HG03108 (cell line): ENCODE data around the gene CELF4.

Source experiments
- ATAC-seq: cut with Tn5 transposase; IDR thresholded peaks from one replicate; pipeline ENCODE4 v1.9.1; 2021; ENCODE audit warnings: moderate library complexity; ENCODE audit not compliant: unreplicated experiment

The CELF4 gene

DNA sequence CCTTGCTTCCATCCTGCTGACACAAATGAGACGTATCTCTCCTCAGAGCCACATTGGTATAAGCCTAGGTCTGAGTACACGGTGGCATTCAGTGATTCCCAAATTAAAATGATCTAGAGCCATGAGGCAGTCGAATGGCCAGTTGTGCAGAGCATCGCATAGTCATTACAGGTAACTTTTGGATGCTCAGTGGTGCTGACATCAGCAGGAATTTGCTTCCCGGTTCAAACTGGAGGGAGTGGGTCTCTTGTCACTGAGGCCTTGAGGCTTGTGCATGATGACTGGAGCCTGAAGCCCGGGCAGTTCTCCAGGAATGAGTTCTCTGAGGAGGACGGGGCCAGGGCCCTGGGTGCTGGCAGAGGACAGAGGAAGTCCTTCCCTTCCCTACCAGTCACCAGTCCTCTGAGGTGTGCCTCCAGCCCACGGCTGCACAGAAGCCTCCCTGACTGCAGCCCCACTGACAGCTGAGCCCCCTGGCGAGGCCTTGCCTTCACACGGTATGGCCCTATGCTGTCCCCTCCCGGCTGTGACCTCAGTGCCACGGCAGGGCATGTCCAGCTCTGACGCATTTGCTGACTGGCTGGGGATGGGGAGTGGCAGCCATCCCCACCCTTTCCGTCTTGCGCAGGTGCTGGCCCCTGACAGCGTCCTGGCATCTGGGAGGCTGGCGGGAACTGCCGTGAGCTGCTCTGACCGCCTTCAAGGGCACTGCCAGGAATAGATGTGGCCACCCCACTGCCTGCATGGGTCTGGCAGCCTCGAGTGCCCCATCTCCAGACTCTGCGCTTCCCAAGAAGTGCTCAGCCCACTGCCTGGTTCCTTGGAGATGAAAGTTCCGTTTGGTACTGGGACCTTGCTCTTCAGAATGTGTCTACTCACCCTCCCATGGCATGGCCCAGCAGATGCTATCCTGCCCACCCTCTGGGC is 117.4 kb downstream of the CELF4 start:
- ATAC-seq: no peak

GRCh38 chr18:37445836-37446235 is 119.8 kb downstream of the CELF4 start:
- no peak for ATAC-seq

DNA sequence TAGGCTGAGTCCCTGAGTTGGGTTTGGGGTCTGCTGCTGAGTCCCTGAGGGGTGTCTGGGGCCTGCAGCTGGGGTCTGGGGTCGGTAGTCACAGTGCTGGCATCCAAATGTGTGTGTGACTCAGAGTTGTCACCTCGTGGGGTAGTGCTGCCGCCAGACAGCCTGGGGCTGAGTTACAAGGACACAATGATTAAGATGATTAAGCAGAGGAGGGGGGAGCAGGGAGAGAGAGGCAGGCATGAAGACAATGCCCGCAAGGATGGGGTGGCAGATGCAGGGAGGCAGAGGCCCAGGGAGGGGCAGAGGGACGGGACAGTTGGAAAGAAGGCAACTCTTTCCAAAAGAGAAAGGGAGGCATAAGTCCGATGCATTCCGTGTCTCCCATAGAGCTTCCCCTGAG is 120.2 kb downstream of the CELF4 start:
- no peak for ATAC-seq

DNA sequence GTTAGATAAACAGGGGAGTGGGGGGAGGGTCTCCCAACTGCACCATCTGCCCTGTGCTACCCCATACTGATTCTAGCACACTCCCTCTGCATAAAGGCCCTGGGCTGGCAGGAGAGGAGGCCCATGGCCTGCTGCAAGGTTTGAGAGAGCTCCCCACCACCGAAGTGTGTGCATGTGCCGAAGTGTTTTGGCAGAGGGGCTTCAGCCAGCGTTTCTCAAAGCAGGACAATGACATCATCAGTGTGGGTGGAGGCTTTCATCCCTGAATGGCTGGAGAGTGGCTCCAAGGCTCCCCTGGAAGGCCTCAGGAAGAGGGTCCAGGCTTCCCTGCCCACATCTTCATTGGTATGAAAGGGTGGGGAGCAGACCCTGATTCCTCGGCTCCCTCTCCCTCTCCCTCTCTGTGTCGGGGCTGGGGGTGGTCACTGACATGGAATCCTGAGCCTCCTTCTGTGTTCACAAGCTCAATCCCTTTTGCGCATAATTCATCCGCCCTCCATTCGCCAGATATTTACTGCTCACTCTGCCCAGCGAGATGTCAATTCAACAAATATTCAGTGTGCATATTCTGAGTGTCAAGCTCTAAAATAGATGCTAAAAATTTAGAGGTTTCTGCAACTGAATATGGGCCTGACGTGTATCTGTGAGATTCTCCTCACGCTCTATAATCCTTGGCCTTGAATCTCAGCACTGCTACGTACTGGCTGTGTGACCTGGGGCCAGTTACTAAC is 122.1 kb downstream of the CELF4 start:
- ATAC-seq: no peak

- ATAC-seq: no peak
These were observed 123.1 kb downstream of the CELF4 start for GRCh38 chr18:37442477-37442876.

- no peak for ATAC-seq
These were observed 123.8 kb downstream of the CELF4 start for GRCh38 chr18:37441821-37442220.

DNA sequence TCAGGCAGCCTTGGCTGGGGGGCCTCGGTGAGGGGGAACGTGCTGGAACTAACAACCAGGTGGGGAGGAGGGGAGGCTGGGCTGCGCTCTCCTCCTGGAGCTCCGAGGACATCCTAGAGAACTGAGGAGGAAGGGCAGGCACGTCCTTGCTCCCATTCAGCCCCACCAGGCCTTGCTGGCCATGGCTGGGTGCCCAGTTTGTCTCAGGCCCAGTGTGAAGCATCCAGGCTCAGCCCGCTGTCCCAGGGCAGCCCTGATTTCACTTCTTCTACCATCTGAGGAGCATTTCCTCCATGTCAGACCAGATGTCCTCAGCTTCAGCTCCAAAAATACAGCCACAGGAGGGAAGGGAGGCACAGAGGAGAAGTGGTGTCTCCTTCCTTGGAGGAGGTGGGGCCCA is 125.4 kb downstream of the CELF4 start:
- no peak for ATAC-seq

DNA sequence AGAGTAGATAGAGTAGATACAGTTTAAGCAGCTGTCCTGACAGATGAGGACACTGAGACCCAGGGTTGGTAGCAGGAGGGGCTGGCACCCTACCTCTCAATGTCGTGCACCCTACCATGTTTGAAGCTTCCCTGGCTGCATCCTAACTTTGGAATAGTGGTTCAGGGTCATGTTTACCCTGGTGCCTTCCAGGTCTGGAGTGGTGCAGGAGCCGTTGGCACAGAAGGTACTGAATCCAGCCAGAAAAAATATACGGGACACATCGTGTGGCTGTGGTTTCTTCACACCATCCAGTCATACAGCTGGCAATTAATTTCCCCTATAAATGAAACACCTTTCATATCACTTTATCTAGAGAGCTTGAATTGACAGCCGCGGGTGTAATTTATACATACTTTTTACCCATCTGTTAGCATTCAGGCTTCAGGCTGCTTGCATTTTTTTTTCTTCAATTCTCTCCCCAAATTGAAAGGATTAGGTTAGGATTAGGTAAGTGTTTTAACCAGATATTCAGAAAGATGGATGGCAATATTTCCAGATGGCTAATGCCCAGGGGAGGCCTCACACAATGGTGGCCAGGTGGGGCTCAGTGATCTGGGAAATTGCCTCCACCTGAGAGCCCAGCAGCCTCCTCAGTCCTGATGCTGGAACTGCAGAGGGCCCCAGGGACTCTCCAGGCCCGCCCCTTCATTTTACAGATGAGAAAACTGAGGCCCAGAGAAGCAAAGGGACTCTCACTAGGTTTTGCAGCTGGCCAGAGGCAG is 127.0 kb downstream of the CELF4 start:
- no peak for ATAC-seq

DNA sequence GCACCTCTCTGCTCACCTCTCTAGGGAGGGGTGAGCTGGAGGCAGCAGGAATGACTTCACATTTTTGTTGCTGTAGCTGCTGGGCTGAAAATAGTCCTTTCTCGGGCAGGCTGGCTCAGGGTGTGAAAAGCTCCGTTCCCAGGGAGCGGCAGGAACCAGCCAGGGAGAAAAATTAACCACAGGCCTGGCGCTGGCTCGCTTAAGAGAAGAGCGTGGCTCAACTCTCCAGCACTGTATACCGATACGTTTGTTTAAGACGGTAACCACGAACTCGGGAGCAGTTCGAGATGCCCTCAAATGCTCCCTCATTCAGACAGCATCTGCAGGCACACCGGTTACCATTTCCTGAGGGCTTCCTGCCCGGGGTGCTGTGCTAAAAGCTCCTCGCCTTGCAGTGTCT is 129.6 kb downstream of the CELF4 start:
- no peak for ATAC-seq

DNA sequence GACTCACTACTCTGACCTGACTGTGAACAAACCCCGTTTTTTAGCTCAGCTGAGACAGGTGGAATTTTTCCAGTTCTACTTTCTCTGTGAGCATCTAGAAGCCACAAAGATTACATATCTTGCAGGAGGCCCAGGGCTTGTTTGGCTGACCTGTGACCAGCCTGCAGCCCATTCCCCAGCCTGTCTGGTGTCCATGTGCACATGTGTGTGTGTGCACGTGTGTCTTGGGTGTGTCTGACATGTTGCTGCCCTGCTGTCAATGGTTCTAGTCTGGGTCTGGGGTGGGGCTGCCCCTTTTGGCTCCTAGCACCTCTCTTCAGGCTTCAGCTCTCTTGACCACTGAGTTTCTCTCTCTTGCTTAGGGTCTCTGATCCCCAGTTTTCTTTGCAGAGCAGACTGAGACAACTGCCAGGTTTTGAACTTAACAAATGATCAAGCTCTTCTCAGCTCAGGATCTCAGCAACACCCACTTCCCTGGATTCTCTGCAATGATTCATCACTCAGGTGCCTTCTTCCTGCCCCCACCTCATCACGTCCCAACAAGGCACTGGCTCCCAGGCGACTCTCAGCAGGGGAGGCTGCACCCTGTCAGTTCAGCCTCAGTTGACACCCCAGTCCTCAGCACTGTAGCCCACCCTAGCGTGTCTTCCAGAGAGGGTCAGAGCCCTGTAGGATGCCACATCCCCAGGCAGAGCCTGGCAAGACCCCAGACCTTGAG is 130.3 kb downstream of the CELF4 start:
- ATAC-seq: no peak

DNA sequence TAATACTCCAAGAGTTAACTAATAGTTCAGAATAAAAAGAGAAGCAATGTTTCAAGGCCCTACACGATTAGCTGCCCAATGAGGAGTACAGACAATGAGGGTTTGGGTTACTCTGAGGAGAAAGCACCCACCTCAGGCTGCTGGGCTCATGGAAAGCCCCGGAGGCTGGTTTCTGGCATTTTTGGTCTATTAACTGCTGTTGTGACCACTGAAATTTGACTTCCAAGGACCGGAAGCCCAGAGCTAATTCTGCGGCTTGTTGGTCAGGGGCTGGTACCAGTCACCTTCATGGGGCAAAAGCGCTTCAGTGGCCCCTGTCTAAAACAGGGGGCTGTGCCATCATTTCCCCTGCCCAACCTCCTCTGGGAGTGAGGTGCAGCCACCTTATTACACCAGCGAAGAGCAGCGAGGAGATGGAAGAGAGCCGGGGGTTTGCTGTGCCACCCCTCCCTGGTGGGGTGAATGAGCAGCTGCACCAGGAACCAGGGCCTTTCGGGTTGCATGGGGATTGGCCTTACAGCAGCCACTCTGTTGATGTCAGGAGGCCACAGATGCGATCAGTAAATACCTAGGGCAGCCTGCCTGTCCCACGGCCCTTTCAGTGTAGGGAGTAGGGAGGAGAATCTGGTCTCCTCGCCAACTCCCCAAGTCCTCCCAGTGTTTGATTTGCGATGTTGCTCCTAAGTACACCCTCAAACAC is 131.3 kb downstream of the CELF4 start:
- no peak for ATAC-seq

DNA sequence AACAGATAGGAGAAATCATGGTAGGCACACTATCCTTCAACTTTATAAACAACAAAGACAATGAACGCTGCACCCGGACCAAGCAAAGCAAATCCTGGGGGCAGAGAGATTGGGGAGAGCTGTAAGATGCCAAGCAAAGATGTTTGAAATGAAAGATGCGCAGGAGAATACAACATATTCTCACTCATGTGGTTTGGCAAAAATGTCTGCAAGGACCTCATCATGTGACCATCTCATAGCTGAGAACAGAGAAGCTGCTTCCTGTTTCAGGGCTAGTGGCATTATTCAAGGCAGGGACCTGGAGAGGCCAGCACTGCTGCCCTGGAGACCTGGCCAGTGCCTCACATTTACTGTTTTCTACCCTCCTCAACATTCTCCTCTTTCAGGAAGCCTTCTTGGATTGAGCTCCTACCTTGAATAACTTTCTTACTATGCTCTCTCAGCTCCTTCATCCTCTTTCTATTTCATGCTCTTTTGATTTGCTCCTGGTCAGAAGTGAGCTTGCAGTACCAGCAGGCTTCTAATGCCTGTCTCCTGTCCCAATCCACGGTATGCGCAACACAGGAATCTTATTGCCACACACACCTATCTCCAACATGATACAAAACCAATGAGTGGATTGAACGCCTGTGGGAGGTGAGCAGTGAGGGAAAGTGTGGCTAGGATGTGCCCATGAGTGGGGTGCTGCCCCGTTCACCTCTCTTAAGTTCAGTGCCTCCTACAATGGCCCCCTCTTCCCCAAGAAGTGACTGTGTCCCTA is 133.0 kb downstream of the CELF4 start:
- no peak for ATAC-seq

DNA sequence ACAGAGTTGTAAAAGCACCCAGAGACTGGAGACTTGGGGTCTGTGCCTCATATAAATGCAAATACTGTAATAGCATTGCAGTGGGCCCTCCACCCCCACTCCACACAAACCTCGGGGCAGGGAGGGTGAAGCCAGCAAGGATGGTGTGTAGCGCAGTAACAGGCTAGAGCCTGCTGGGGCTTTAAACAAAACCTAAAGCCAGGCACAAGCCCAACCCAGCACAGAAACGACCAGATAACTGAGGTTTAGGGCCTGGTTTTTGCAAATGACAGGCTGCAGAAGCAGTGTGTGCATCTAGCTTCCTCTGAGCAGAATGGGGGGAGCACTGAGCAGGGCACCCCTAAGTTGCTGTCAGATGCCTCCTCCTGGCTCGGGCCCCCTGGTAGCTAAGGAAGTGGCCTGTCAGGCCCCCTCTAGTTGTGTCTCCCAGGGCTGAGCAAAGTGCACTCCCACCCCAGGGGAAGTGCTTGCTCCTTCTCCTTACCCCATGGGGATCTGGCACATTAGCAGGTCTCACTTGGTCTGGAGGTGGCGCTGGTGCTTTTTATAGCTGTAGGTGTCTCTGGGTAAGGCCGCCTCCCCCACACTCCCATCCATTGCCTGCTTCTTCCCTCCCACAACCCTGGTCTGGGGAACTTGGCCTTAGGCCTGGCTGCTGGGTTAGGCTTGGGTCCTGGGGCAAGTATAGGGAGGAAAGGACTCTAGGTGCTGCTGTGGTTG is 135.1 kb downstream of the CELF4 start:
- ATAC-seq: no peak

DNA sequence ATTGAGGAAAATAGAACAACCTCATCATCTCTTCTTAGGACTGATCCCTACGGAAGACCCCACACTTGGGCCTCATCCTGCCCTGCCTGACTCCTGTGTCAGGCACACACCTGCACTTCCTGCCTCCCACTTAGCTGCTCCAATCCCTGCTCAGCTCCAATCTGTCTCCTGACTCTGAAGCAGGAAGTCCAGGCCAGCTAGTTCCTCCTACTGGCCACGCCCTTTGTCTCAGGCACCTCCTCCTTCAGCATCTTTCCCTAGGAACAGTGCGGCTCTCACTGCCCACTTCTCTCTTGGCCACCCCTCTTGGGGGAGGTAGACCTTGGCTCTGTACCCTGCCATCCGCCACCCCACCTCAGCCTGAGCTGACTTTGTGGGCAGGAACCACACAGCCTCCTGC is 135.8 kb downstream of the CELF4 start:
- no peak for ATAC-seq

- ATAC-seq: no peak
These were observed 137.2 kb downstream of the CELF4 start for GRCh38 chr18:37428288-37428974.

- no peak for ATAC-seq
These were observed 139.0 kb downstream of the CELF4 start for GRCh38 chr18:37426586-37426985.

DNA sequence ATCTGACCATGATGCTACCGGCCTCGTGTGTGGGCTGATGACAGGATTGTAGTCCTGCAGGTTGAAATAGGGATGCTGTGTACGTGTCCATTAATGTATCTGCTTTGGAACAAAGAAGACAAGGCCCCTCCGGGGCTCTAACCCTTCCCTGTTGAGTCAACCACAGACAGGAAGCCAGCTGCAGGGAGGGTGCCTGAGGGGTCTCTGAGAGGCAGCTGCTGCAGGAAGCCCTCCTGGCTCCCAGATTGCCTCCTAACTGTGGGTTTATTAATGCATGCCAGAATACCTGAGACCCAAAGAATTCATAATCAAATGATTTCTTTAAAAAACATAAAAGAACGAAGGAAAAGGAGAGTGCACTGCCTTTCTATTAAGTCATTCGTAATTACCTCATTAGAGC is 140.4 kb downstream of the CELF4 start:
- ATAC-seq: no peak

GRCh38 chr18:37424507-37424906 is 141.1 kb downstream of the CELF4 start:
- ATAC-seq: no peak
